Astrocyte (in vitro differentiated cells and primary cell): ENCODE results near the gene MYLIP. TPM values are rescaled to one million over a fixed set of nuclear protein-coding genes. Genes with fewer than 3 reads are reported as not detected.
A peak's percentile ranks its signal among the peaks of the same experiment; 100 is the strongest.

Source experiments
- DNase-seq: peaks from one replicate; pipeline ENCODE4 v3.0.0-alpha.2; 2010; ENCODE audit warnings: low read depth
- FAIRE-seq: peaks from 2 replicates; lab custom pipeline; 2011; peaks lifted over from hg19 to GRCh38; lab: Jason Lieb, UNC
- H2AFZ ChIP-seq: 2 replicates; pipeline ENCODE4 v1.6.0; 2012; ENCODE audit warnings: low read depth, low read length, inconsistent platforms
- H3K27ac ChIP-seq: 2 replicates; pipeline ENCODE4 v1.5.1; 2011; ENCODE audit warnings: low read depth, low read length, inconsistent platforms
- H3K27me3 ChIP-seq: 2 replicates; pipeline ENCODE4 v1.6.0; 2011; ENCODE audit warnings: low read length, inconsistent platforms; ENCODE audit not compliant: insufficient read depth
- H3K36me3 ChIP-seq: 2 replicates; pipeline ENCODE4 v1.5.1; 2011; ENCODE audit warnings: low read length, inconsistent platforms; ENCODE audit not compliant: insufficient read depth
- H3K4me1 ChIP-seq: 2 replicates; pipeline ENCODE4 v1.5.1; 2011; ENCODE audit warnings: low read length, inconsistent platforms; ENCODE audit not compliant: insufficient read depth
- H3K4me2 ChIP-seq: 2 replicates; pipeline ENCODE4 v1.6.0; 2012; ENCODE audit warnings: low read length, inconsistent platforms
- H3K4me3 ChIP-seq: 2 replicates; pipeline ENCODE4 v1.5.1; 2011; ENCODE audit warnings: low read depth, mild to moderate bottlenecking, low read length, inconsistent platforms; ENCODE audit not compliant: insufficient read depth
- H3K79me2 ChIP-seq: 2 replicates; pipeline ENCODE4 v1.6.0; 2012; ENCODE audit warnings: mild to moderate bottlenecking, low read length, inconsistent platforms; ENCODE audit not compliant: insufficient read depth
- H3K9ac ChIP-seq: 2 replicates; pipeline ENCODE4 v1.6.0; 2012; ENCODE audit warnings: mild to moderate bottlenecking, low read length, inconsistent platforms
- H3K9me3 ChIP-seq: 2 replicates; pipeline ENCODE4 v1.5.1; 2012; ENCODE audit warnings: low read depth, mild to moderate bottlenecking, low read length, inconsistent platforms; ENCODE audit not compliant: insufficient read depth
- H4K20me1 ChIP-seq: 2 replicates; pipeline ENCODE4 v1.6.0; 2012; ENCODE audit warnings: low read length, inconsistent platforms; ENCODE audit not compliant: insufficient read depth
- H3K27ac Mint-ChIP-seq: one replicate; pipeline ENCODE4 v1.8.0; 2021; ENCODE audit warnings: mild to moderate bottlenecking, mixed read lengths; ENCODE audit not compliant: unreplicated experiment
- H3K27me3 Mint-ChIP-seq: one replicate; pipeline ENCODE4 v1.8.0; 2021; ENCODE audit warnings: low read depth, mixed read lengths; ENCODE audit not compliant: unreplicated experiment
- H3K36me3 Mint-ChIP-seq: one replicate; pipeline ENCODE4 v1.8.0; 2021; ENCODE audit warnings: low read depth, mixed read lengths; ENCODE audit not compliant: unreplicated experiment
- H3K4me1 Mint-ChIP-seq: one replicate; pipeline ENCODE4 v1.8.0; 2021; ENCODE audit warnings: low read depth, mixed read lengths; ENCODE audit not compliant: unreplicated experiment
- H3K4me3 Mint-ChIP-seq: one replicate; pipeline ENCODE4 v1.8.0; 2021; ENCODE audit warnings: mild to moderate bottlenecking, moderate library complexity, mixed read lengths; ENCODE audit not compliant: unreplicated experiment
- H3K9me3 Mint-ChIP-seq: one replicate; pipeline ENCODE4 v1.8.0; 2021; ENCODE audit warnings: mild to moderate bottlenecking, mixed read lengths; ENCODE audit not compliant: unreplicated experiment
- EZH2 ChIP-seq: IDR thresholded peaks from 2 replicates; pipeline ENCODE4 v1.6.1; 2012; ENCODE audit warnings: mild to moderate bottlenecking, low read length, inconsistent platforms; ENCODE audit not compliant: insufficient read depth
- total RNA-seq: library from RNA; stranded (reverse); gene quantifications from 2 replicates; pipeline ENCODE4 v1.2.1, GENCODE V29; 2021
- TF ChIP-seq, protein P1 (sequence below): IDR thresholded peaks from 2 replicates; pipeline ENCODE4 v1.5.1; 2011; ENCODE audit warnings: low read depth, mild to moderate bottlenecking, inconsistent platforms, low read length, moderate library complexity; ENCODE audit not compliant: insufficient read depth

Gene MYLIP
- total RNA-seq, 1 donor from 2014 or later, result 12.9 TPM

DNA sequence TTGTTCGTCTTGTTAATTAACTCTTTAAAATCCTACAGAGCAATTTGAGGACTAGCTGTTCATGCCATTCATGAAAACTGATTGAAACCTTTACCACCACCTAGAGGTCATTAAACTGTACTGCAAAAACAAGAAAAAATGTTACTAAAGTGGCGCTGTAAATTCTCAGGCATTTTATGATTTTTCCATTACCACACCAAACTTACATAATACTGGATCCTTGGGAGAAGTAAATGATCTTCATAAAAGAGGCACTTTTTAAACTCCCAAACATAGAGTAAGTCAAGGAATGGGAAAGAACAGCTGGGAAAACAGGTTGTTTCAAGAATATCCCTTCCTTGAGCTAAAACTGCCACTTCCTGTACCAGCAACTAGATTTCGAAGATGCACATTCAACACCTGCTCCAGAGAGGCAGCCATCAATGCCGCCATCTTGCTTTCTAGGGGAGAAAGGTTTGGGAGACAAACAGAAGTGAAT is 54.3 kb downstream of the MYLIP start:
- peaks cover 1% of the 10 kb centered on the region for H3K9me3 Mint-ChIP-seq
- Histone ChIP-seq H3K4me3 (no peak overlapping the region), H4K20me1 (no peaks in the 10 kb centered on the region), H3K27ac (no peak overlapping the region), H2AFZ (no peak overlapping the region), H3K79me2 (no peaks in the 10 kb centered on the region), H3K4me1 (no peaks in the 10 kb centered on the region), H3K9me3 (no peaks in the 10 kb centered on the region), H3K9ac (no peak overlapping the region), H3K27me3 (peaks cover 23% of the 10 kb centered on the region), H3K4me2 (no peak overlapping the region), H3K36me3 (no peaks in the 10 kb centered on the region)
- H3K4me3 Mint-ChIP-seq, result no peak overlapping the region
- DNase-seq (peak; percentile 20), FAIRE-seq (peak; percentile 66)
- H3K36me3 Mint-ChIP-seq, result no peaks in the 10 kb centered on the region
- no peak overlapping the region for H3K27ac Mint-ChIP-seq
- H3K4me1 Mint-ChIP-seq, result peaks cover 3% of the 10 kb centered on the region
- TF ChIP-seq, protein P1, sequence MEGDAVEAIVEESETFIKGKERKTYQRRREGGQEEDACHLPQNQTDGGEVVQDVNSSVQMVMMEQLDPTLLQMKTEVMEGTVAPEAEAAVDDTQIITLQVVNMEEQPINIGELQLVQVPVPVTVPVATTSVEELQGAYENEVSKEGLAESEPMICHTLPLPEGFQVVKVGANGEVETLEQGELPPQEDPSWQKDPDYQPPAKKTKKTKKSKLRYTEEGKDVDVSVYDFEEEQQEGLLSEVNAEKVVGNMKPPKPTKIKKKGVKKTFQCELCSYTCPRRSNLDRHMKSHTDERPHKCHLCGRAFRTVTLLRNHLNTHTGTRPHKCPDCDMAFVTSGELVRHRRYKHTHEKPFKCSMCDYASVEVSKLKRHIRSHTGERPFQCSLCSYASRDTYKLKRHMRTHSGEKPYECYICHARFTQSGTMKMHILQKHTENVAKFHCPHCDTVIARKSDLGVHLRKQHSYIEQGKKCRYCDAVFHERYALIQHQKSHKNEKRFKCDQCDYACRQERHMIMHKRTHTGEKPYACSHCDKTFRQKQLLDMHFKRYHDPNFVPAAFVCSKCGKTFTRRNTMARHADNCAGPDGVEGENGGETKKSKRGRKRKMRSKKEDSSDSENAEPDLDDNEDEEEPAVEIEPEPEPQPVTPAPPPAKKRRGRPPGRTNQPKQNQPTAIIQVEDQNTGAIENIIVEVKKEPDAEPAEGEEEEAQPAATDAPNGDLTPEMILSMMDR, result peak; percentile 82
- TF ChIP-seq EZH2, result no peak
- no peaks in the 10 kb centered on the region for H3K27me3 Mint-ChIP-seq

DNA sequence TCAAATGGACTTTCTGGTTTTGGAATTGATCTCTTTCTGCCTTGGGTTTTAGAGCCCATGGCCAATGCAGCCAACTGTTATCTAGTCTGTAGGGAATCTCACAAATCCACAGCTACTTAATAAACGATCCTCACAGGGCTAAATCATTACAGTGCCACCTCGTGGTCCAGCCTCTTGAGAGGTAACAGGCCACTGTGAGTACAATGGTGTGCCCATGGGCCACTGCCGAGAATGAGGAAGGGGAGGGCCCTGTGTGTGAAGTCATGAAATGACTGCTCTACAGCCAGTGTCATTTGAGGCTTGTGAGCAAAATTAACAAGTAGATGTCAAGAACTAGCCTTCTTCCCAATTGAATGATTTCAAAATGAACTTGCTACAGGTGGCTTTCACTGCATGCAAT is 55.2 kb downstream of the MYLIP start:
- Mint-ChIP-seq H3K27ac (no peak overlapping the region), H3K4me3 (no peak overlapping the region), H3K4me1 (peaks cover 3% of the 10 kb centered on the region), H3K36me3 (no peaks in the 10 kb centered on the region), H3K9me3 (peaks cover 1% of the 10 kb centered on the region), H3K27me3 (no peaks in the 10 kb centered on the region)
- H4K20me1 ChIP-seq, result no peaks in the 10 kb centered on the region
- H3K36me3 ChIP-seq, result no peaks in the 10 kb centered on the region
- H2AFZ ChIP-seq, result no peak overlapping the region
- no peak overlapping the region for H3K27ac ChIP-seq
- no peak overlapping the region for H3K4me2 ChIP-seq
- H3K27me3 ChIP-seq, result peaks cover 21% of the 10 kb centered on the region
- H3K79me2 ChIP-seq, result no peaks in the 10 kb centered on the region
- H3K9me3 ChIP-seq, result no peaks in the 10 kb centered on the region
- no peak overlapping the region for H3K4me3 ChIP-seq
- TF ChIP-seq, protein P1, result no peak
- no peak for TF ChIP-seq EZH2
- FAIRE-seq (no peak), DNase-seq (no peak)
- H3K9ac ChIP-seq, result no peak overlapping the region
- no peaks in the 10 kb centered on the region for H3K4me1 ChIP-seq

DNA sequence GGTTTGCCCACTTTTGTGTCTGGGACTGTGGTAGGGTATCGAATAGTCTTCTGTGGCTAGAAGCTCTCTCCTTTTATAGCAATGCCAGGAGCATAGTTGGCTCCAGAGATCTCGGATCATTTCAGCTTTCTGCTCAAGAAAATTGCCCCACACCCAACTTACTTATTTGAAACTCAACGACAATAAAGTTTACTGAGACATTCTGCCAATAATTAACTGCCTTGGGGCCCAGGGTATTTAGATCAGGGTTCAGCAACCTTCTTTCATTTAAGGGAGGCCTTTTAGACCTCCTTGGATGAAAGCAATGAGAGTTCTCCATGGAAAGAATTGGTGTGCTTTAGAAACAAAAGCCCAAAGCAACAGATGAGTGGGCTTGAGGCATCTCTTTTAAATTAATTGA is 55.7 kb downstream of the MYLIP start:
- Histone ChIP-seq H3K4me1 (no peaks in the 10 kb centered on the region), H3K36me3 (no peaks in the 10 kb centered on the region), H3K9ac (no peak overlapping the region), H3K9me3 (no peaks in the 10 kb centered on the region), H2AFZ (no peak overlapping the region), H4K20me1 (no peaks in the 10 kb centered on the region), H3K79me2 (no peaks in the 10 kb centered on the region), H3K27ac (no peak overlapping the region), H3K4me2 (no peak overlapping the region), H3K4me3 (no peak overlapping the region), H3K27me3 (peaks cover 21% of the 10 kb centered on the region)
- no peak for DNase-seq
- no peaks in the 10 kb centered on the region for H3K27me3 Mint-ChIP-seq
- no peak for TF ChIP-seq EZH2
- TF ChIP-seq, protein P1, result no peak
- H3K36me3 Mint-ChIP-seq, result no peaks in the 10 kb centered on the region
- H3K4me3 Mint-ChIP-seq, result no peak overlapping the region
- H3K9me3 Mint-ChIP-seq, result peaks cover 1% of the 10 kb centered on the region
- FAIRE-seq, result no peak
- no peak overlapping the region for H3K27ac Mint-ChIP-seq
- peaks cover 3% of the 10 kb centered on the region for H3K4me1 Mint-ChIP-seq
